Neural crest cell (in vitro differentiated cells): ENCODE results near the gene DYNLT4. TPM values are rescaled to one million over a fixed set of nuclear protein-coding genes. Genes with fewer than 3 reads are reported as not detected.

Experiments used
- DNase-seq: peaks from one replicate; pipeline ENCODE4 v3.0.0; 2021; ENCODE audit warnings: low read depth, mixed read lengths, low spot score
- H3K27ac Mint-ChIP-seq: one replicate; pipeline ENCODE4 v1.8.0; 2021; ENCODE audit warnings: mild to moderate bottlenecking, mixed read lengths; ENCODE audit not compliant: unreplicated experiment
- H3K27me3 Mint-ChIP-seq: 2 replicates; pipeline ENCODE4 v1.8.0; 2021; ENCODE audit warnings: low read depth, mild to moderate bottlenecking, mixed read lengths
- H3K36me3 Mint-ChIP-seq: 2 replicates; pipeline ENCODE4 v1.8.0; 2021; ENCODE audit warnings: low read depth, mild to moderate bottlenecking, mixed read lengths
- H3K4me1 Mint-ChIP-seq: 2 replicates; pipeline ENCODE4 v1.8.0; 2021; ENCODE audit warnings: mixed read lengths
- H3K4me3 Mint-ChIP-seq: one replicate; pipeline ENCODE4 v1.8.0; 2021; ENCODE audit warnings: mild to moderate bottlenecking, mixed read lengths
- H3K9me3 Mint-ChIP-seq: 2 replicates; pipeline ENCODE4 v1.8.0; 2021; ENCODE audit warnings: mixed read lengths
- CTCF ChIP-seq: fragments of 200-600 bp; sonication (generic); conservative IDR thresholded peaks from 2 replicates; pipeline ENCODE4 v1.5.0; 2021; ENCODE audit warnings: antibody characterized with exemption, mild to moderate bottlenecking
- total RNA-seq: library from RNA; stranded (reverse); gene quantifications from 2 replicates; pipeline ENCODE4 v1.2.1, GENCODE V29; 2021

Gene DYNLT4
- total RNA-seq, 1 donor from 2014 or later = not detected

GRCh38 chr1:44778705-44779576, 28.2 kb downstream of the DYNLT4 start:
- Mint-ChIP-seq H3K27me3 (peaks cover 5% of the 10 kb centered on the region), H3K4me1 (peaks cover 47% of the 10 kb centered on the region), H3K27ac (peak overlapping the region; percentile 28), H3K4me3 (peak overlapping the region; percentile 90), H3K36me3 (peaks cover 38% of the 10 kb centered on the region), H3K9me3 (no peaks in the 10 kb centered on the region)
- DNase-seq = no peak
- no peak for TF ChIP-seq CTCF

- H3K36me3 Mint-ChIP-seq = peaks cover 38% of the 10 kb centered on the region
- no peaks in the 10 kb centered on the region for H3K27me3 Mint-ChIP-seq
- H3K4me1 Mint-ChIP-seq = peaks cover 41% of the 10 kb centered on the region
- no peaks in the 10 kb centered on the region for H3K9me3 Mint-ChIP-seq
- no peak for DNase-seq
- no peak for TF ChIP-seq CTCF
- H3K4me3 Mint-ChIP-seq = peak overlapping the region; percentile 90
- H3K27ac Mint-ChIP-seq = no peak overlapping the region
Observed at GRCh38 chr1:44777969-44778635, 29.0 kb downstream of the DYNLT4 start.

GRCh38 chr1:44777547-44777946, 29.6 kb downstream of the DYNLT4 start:
- no peaks in the 10 kb centered on the region for H3K27me3 Mint-ChIP-seq

GRCh38 chr1:44776730-44777068, 30.5 kb downstream of the DYNLT4 start:
- Mint-ChIP-seq H3K27ac (peak overlapping the region; percentile 93), H3K4me1 (peaks cover 41% of the 10 kb centered on the region), H3K27me3 (no peaks in the 10 kb centered on the region), H3K36me3 (peaks cover 38% of the 10 kb centered on the region), H3K4me3 (peak overlapping the region; percentile 90), H3K9me3 (no peaks in the 10 kb centered on the region)
- no peak for DNase-seq
- TF ChIP-seq CTCF = no peak

More at GRCh38 chr1:44777547-44777946, 29.6 kb downstream of the DYNLT4 start:
- Mint-ChIP-seq H3K36me3 (peaks cover 38% of the 10 kb centered on the region), H3K4me3 (peak overlapping the region; percentile 90), H3K4me1 (peaks cover 41% of the 10 kb centered on the region), H3K27ac (no peak overlapping the region), H3K9me3 (no peaks in the 10 kb centered on the region)
- no peak for TF ChIP-seq CTCF
- DNase-seq = no peak

GRCh38 chr1:44775930-44776729, 31.0 kb downstream of the DYNLT4 start:
- H3K9me3 Mint-ChIP-seq = no peaks in the 10 kb centered on the region

More at GRCh38 chr1:44775930-44776729, 31.0 kb downstream of the DYNLT4 start:
- no peak for TF ChIP-seq CTCF
- H3K4me1 Mint-ChIP-seq = peaks cover 38% of the 10 kb centered on the region
- DNase-seq = no peak
- H3K36me3 Mint-ChIP-seq = peaks cover 32% of the 10 kb centered on the region
- H3K27me3 Mint-ChIP-seq = no peaks in the 10 kb centered on the region
- peak overlapping the region; percentile 93 for H3K27ac Mint-ChIP-seq
- peak overlapping the region; percentile 90 for H3K4me3 Mint-ChIP-seq
